ENCODE measurements around the gene FGF11. TPM values are rescaled to one million over a fixed set of nuclear protein-coding genes. Genes with fewer than 3 reads are reported as not detected.

The FGF11 gene
- polyA plus RNA-seq, 3 donors = 2.2 TPM; not detected in 2

DNA sequence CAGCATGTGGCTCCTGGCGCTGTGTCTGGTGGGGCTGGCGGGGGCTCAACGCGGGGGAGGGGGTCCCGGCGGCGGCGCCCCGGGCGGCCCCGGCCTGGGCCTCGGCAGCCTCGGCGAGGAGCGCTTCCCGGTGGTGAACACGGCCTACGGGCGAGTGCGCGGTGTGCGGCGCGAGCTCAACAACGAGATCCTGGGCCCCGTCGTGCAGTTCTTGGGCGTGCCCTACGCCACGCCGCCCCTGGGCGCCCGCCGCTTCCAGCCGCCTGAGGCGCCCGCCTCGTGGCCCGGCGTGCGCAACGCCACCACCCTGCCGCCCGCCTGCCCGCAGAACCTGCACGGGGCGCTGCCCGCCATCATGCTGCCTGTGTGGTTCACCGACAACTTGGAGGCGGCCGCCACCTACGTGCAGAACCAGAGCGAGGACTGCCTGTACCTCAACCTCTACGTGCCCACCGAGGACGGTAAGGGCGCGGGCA lies 31.0 kb upstream of the FGF11 start:
- Histone ChIP-seq H3K9me3 (replicated peaks in 1 of 2; ENCODE audit: control insufficient read depth in 1 of 2, insufficient read depth in 1 of 2, low read length in 2 of 2) (no peaks in the 10 kb centered on the region), H3K4me2 (replicated peaks; ENCODE audit: extremely low read depth, low read length, poor library complexity, severe bottlenecking) (peak overlapping the region; percentile 11), H3K9ac (ENCODE audit: insufficient read depth, low read length, poor library complexity, severe bottlenecking) (no peak overlapping the region), H3K27ac (ENCODE audit: low read depth in 1 of 2, low read length in 2 of 2) (no peak overlapping the region), H3K4me3 (replicated peaks in 1 of 3; ENCODE audit: low read depth in 2 of 3, low read length in 3 of 3) (no peak overlapping the region), H3K27me3 (ENCODE audit: control insufficient read depth in 2 of 2, insufficient read depth in 2 of 2, low read length in 2 of 2) (peaks cover 4 to 37% of the 10 kb centered on the region in 2 donors), H4K20me1 (ENCODE audit: insufficient read depth, low read length) (no peaks in the 10 kb centered on the region), H3K79me2 (ENCODE audit: insufficient read depth, low read length) (no peaks in the 10 kb centered on the region), H3K4me1 (ENCODE audit: control insufficient read depth in 1 of 2, insufficient read depth in 2 of 2, low read length in 2 of 2) (peaks cover 5 to 16% of the 10 kb centered on the region in 2 donors), H2AFZ (ENCODE audit: insufficient read depth, low read depth, low read length, poor library complexity, severe bottlenecking) (no peak overlapping the region), H3K36me3 (replicated peaks in 1 of 2; ENCODE audit: control insufficient read depth in 1 of 2, insufficient read depth in 2 of 2, low read length in 2 of 2) (no peaks in the 10 kb centered on the region)
- H3K4me3 Mint-ChIP-seq = peak overlapping the region in 1 of 2 donors; percentile 39
- peak in 1 of 3 donors; percentile 7 for DNase-seq
- WGBS (ENCODE audit: insufficient coverage) = 45% methylated on average over 56 of the region's 58 CpGs
- peaks cover 37 to 51% (median 50%) of the 10 kb centered on the region in 3 donors for H3K27me3 Mint-ChIP-seq (ENCODE audit: low read depth in 3 of 3)
- no peak overlapping the region for H3K27ac Mint-ChIP-seq
- peaks cover 0 to 5% of the 10 kb centered on the region in 2 donors for H3K36me3 Mint-ChIP-seq
- intact Hi-C loops (cut with micrococcal nuclease) = loop anchor here in 1 of 2 donors (10.0 kb wide), 1 partner anchor 193 kb away; the partner anchor contains the start of genes ACADVL and DLG4
- TF ChIP-seq, protein P1, sequence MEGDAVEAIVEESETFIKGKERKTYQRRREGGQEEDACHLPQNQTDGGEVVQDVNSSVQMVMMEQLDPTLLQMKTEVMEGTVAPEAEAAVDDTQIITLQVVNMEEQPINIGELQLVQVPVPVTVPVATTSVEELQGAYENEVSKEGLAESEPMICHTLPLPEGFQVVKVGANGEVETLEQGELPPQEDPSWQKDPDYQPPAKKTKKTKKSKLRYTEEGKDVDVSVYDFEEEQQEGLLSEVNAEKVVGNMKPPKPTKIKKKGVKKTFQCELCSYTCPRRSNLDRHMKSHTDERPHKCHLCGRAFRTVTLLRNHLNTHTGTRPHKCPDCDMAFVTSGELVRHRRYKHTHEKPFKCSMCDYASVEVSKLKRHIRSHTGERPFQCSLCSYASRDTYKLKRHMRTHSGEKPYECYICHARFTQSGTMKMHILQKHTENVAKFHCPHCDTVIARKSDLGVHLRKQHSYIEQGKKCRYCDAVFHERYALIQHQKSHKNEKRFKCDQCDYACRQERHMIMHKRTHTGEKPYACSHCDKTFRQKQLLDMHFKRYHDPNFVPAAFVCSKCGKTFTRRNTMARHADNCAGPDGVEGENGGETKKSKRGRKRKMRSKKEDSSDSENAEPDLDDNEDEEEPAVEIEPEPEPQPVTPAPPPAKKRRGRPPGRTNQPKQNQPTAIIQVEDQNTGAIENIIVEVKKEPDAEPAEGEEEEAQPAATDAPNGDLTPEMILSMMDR (IDR thresholded peaks at IDR 0.05) = no peak
- H3K9me3 Mint-ChIP-seq = peaks cover 0 to 8% (median 3%) of the 10 kb centered on the region in 7 donors
- H3K4me1 Mint-ChIP-seq = peaks cover 14% of the 10 kb centered on the region

DNA sequence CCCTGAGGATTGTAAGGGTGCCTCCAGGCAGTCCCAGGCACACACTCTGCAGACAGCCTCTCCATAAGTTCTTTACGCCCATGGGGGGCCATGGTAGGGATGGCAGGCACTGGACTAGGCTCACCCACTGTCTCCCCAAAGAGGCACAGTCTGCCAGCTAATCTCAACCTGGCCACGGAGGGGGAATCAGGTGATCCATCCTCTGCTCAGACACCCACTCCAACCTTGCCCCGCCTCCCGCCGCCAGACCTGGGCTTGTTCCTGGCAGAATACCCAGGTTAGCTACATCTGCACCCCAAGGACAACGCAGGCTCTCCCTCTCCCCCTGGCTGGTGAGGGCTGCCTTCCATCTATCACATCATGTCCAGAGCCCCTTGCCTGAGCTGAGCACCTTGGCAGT lies 30.4 kb upstream of the FGF11 start:
- Histone ChIP-seq H3K27ac (ENCODE audit: low read depth in 1 of 2, low read length in 2 of 2) (no peak overlapping the region), H3K4me1 (ENCODE audit: control insufficient read depth in 1 of 2, insufficient read depth in 2 of 2, low read length in 2 of 2) (peaks cover 4 to 12% of the 10 kb centered on the region in 2 donors), H3K4me2 (replicated peaks; ENCODE audit: extremely low read depth, low read length, poor library complexity, severe bottlenecking) (no peak overlapping the region), H3K36me3 (replicated peaks in 1 of 2; ENCODE audit: control insufficient read depth in 1 of 2, insufficient read depth in 2 of 2, low read length in 2 of 2) (no peaks in the 10 kb centered on the region), H2AFZ (ENCODE audit: insufficient read depth, low read depth, low read length, poor library complexity, severe bottlenecking) (no peak overlapping the region), H3K9me3 (replicated peaks in 1 of 2; ENCODE audit: control insufficient read depth in 1 of 2, insufficient read depth in 1 of 2, low read length in 2 of 2) (no peaks in the 10 kb centered on the region), H3K79me2 (ENCODE audit: insufficient read depth, low read length) (no peaks in the 10 kb centered on the region), H3K9ac (ENCODE audit: insufficient read depth, low read length, poor library complexity, severe bottlenecking) (no peak overlapping the region), H4K20me1 (ENCODE audit: insufficient read depth, low read length) (no peaks in the 10 kb centered on the region), H3K27me3 (ENCODE audit: control insufficient read depth in 2 of 2, insufficient read depth in 2 of 2, low read length in 2 of 2) (peaks cover 4 to 37% of the 10 kb centered on the region in 2 donors), H3K4me3 (replicated peaks in 1 of 3; ENCODE audit: low read depth in 2 of 3, low read length in 3 of 3) (no peak overlapping the region)
- Mint-ChIP-seq H3K27me3 (ENCODE audit: low read depth in 3 of 3) (peaks cover 37 to 51% (median 50%) of the 10 kb centered on the region in 3 donors), H3K4me1 (peaks cover 13% of the 10 kb centered on the region), H3K27ac (no peak overlapping the region), H3K4me3 (peak overlapping the region in 1 of 2 donors; percentile 73), H3K36me3 (peaks cover 0 to 5% of the 10 kb centered on the region in 2 donors), H3K9me3 (peaks cover 0 to 8% (median 3%) of the 10 kb centered on the region in 7 donors)
- no peak for DNase-seq
- 76% methylated on average over 5 of the region's 6 CpGs for WGBS (ENCODE audit: insufficient coverage)
- intact Hi-C loops (cut with micrococcal nuclease) = loop anchor here in 1 of 2 donors (10.0 kb wide), 1 partner anchor 194 kb away; the partner anchor contains the start of genes ACADVL and DLG4
- TF ChIP-seq, protein P1 (IDR thresholded peaks at IDR 0.05) = no peak

Measured in CD14-positive monocyte (primary cell).